HepG2 (cell line): Measurements from ENCODE around the gene THRA. TPM values are rescaled to one million over a fixed set of nuclear protein-coding genes. Genes with fewer than 3 reads are reported as not detected.
A peak's percentile ranks its signal among the peaks of the same experiment; 100 is the strongest.

ENCODE experiments used
- GZF1 ChIP-seq: sonication (generic); formaldehyde crosslinking; IDR thresholded peaks from 2 replicates; pipeline ENCODE4 v1.5.1; 2020; ENCODE audit warnings: mild to moderate bottlenecking, missing genetic modification reagents
- HMGA1 ChIP-seq: sonication (generic); formaldehyde crosslinking; conservative IDR thresholded peaks from 2 replicates; pipeline ENCODE4 v1.4.0; 2020; ENCODE audit warnings: missing genetic modification reagents
- KAT2B ChIP-seq: fragments of 150-350 bp; IDR thresholded peaks from 2 replicates; pipeline ENCODE4 v1.6.1; 2014; ENCODE audit warnings: low read depth, low read length, borderline replicate concordance
- NFAT5 ChIP-seq: sonication (generic); formaldehyde crosslinking; IDR thresholded peaks from 2 replicates; pipeline ENCODE4 v1.4.0; 2020; ENCODE audit warnings: missing genetic modification reagents
- PTBP1 ChIP-seq: fragments of 200-400 bp; formaldehyde crosslinking; IDR thresholded peaks from 2 replicates; pipeline ENCODE4 v1.6.1; 2018; ENCODE audit warnings: low read length, low read depth; ENCODE audit not compliant: poor library complexity, severe bottlenecking
- SAP130 ChIP-seq: IDR thresholded peaks from 2 replicates; pipeline ENCODE4 v1.6.1; 2016; ENCODE audit warnings: low read depth
- SCMH1 ChIP-seq: sonication (generic); formaldehyde crosslinking; IDR thresholded peaks from 2 replicates; pipeline ENCODE4 v1.9.0; 2021; ENCODE audit warnings: missing genetic modification reagents, mild to moderate bottlenecking, borderline replicate concordance
- TP53 ChIP-seq: sonication (generic); formaldehyde crosslinking; conservative IDR thresholded peaks from 2 replicates; pipeline ENCODE4 v1.4.0; 2020; ENCODE audit warnings: missing genetic modification reagents
- ZBTB20 ChIP-seq: sonication (generic); formaldehyde crosslinking; IDR thresholded peaks from 2 replicates; pipeline ENCODE4 v1.8.1; 2023; ENCODE audit warnings: missing genetic modification reagents, low read depth, mild to moderate bottlenecking, borderline replicate concordance
- ZBTB4 ChIP-seq: sonication (generic); formaldehyde crosslinking; IDR thresholded peaks from 2 replicates; pipeline ENCODE4 v1.4.0; 2020; ENCODE audit warnings: missing genetic modification reagents, mild to moderate bottlenecking, borderline replicate concordance
- ZBTB7A ChIP-seq: sonication (generic); formaldehyde crosslinking; IDR thresholded peaks from 2 replicates; pipeline ENCODE4 v1.8.0; 2022; ENCODE audit warnings: mild to moderate bottlenecking, missing genetic modification reagents
- ZBTB8A ChIP-seq: sonication (generic); formaldehyde crosslinking; IDR thresholded peaks from 2 replicates; pipeline ENCODE4 v1.4.0; 2020; ENCODE audit warnings: mild to moderate bottlenecking, low read depth, missing genetic modification reagents, borderline replicate concordance
- ZC3H13 ChIP-seq: sonication (generic); formaldehyde crosslinking; IDR thresholded peaks from 2 replicates; pipeline ENCODE4 v1.8.1; 2023; ENCODE audit warnings: mild to moderate bottlenecking, missing genetic modification reagents, moderate library complexity
- ZNF234 ChIP-seq: sonication (generic); formaldehyde crosslinking; conservative IDR thresholded peaks from 2 replicates; pipeline ENCODE4 v1.5.1; 2020; ENCODE audit warnings: mild to moderate bottlenecking, missing genetic modification reagents
- ZNF280D ChIP-seq: sonication (generic); formaldehyde crosslinking; IDR thresholded peaks from 2 replicates; pipeline ENCODE4 v1.5.1; 2020; ENCODE audit warnings: mild to moderate bottlenecking, missing genetic modification reagents
- ZNF562 ChIP-seq: sonication (generic); formaldehyde crosslinking; IDR thresholded peaks from 2 replicates; pipeline ENCODE4 v1.8.0; 2022; ENCODE audit warnings: missing genetic modification reagents, borderline replicate concordance
- ZNF605 ChIP-seq: sonication (generic); formaldehyde crosslinking; IDR thresholded peaks from 2 replicates; pipeline ENCODE4 v1.8.0; 2022; ENCODE audit warnings: mild to moderate bottlenecking, missing genetic modification reagents
- ZNF883 ChIP-seq: sonication (generic); formaldehyde crosslinking; IDR thresholded peaks from 2 replicates; pipeline ENCODE4 v1.5.1; 2020; ENCODE audit warnings: mild to moderate bottlenecking, missing genetic modification reagents; ENCODE audit errors: not compliant biosample characterization
- ZSCAN30 ChIP-seq: sonication (generic); formaldehyde crosslinking; IDR thresholded peaks from 2 replicates; pipeline ENCODE4 v1.5.0; 2020; ENCODE audit warnings: mild to moderate bottlenecking, missing genetic modification reagents
- polyA plus RNA-seq, 8 experiments: library from polyadenylated mRNA; depleted of rRNA in 3 of 8; stranded (reverse) in 7 of 8; unstranded in 1 of 8; fragments of >200 nt; fragmentation: Illumina TruSeq in 4 of 8; extraction: Trizol in 4 of 8; gene quantifications; 2 replicates each; pipeline versions ENCODE4 v1.2.1 to v1.2.3, GENCODE V29; 2011 to 2016; ENCODE audit warnings: low read depth in 4 of 8, missing spikeins in 1 of 8, mixed read lengths in 1 of 8; ENCODE audit not compliant: insufficient read depth in 1 of 8
- total RNA-seq, 5 experiments: library from RNA; depleted of rRNA; stranded (reverse); fragments of >200 nt; fragmentation: Illumina TruSeq; extraction: Trizol; gene quantifications; 2 replicates each; pipeline ENCODE4 v1.2.3, GENCODE V29; 2016; ENCODE audit warnings: low read depth in 1 of 5

THRA gene
- total and polyA plus RNA-seq, 2 of the 13 experiments (the other 11 are each of a cell fraction or from before 2014, with no cell fraction given), result 8.0 to 9.9 TPM

GRCh38 chr17:40139566-40140058 is 76.8 kb downstream of the THRA start (continued):
- TF ChIP-seq NFAT5 (no peak), ZNF605 (CRISPR knock-in tag) (no peak; the same call in 1 of the 2 replicates), ZBTB4 (no peak), ZBTB20 (CRISPR knock-in tag) (no peak), PTBP1 (peak; percentile 62), ZBTB7A (CRISPR knock-in tag) (no peak), ZNF280D (CRISPR knock-in tag) (peak; percentile 68), ZC3H13 (CRISPR knock-in tag) (no peak), GZF1 (0 out of 2 replicates have a peak, but pooled peaks have one; percentile 8), TP53 (no peak), KAT2B (no peak), ZSCAN30 (CRISPR knock-in tag) (no peak), ZNF883 (peak; percentile 9), ZBTB8A (no peak), ZNF562 (no peak), SAP130 (CRISPR knock-in tag) (no peak; the same call in 1 of the 2 replicates), ZNF234 (CRISPR knock-in tag) (no peak), SCMH1 (no peak), HMGA1 (CRISPR knock-in tag) (no peak)
